GM08714 (cell line): ENCODE data around the gene RBMXL2.

Experiments
- H3K4me3 ChIP-seq: fragments of 200-500 bp; sonication (Bioruptor generic); 2 replicates; pipeline ENCODE4 v1.5.1; 2014; ENCODE audit warnings: mild to moderate bottlenecking, low read length, inconsistent platforms
- ZNF274 ChIP-seq: IDR thresholded peaks from 2 replicates; pipeline ENCODE4 v1.6.1; 2012; ENCODE audit warnings: mild to moderate bottlenecking, low read depth, low read length

RBMXL2 gene

DNA sequence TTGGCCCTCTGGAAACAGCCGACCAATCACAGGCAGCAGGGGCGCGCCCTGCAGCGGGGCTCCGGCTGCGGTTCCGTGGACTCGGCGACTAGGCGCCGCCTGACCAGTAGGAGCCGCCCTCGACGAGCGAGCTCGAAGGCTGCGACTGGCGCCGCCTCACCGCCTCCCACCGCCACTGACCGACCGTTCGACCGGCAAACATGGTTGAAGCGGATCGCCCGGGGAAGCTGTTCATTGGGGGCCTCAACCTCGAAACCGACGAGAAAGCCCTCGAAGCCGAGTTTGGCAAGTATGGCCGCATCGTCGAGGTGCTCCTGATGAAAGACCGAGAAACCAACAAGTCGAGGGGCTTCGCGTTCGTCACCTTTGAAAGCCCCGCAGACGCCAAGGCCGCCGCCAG, at the start of gene RBMXL2:
RBMXL2 (plus strand) TSS at position 78 of the 400 bp plus-strand sequence; CDS start at position 201, 123 bp downstream.
- no peak for TF ChIP-seq ZNF274
- no peak within 1 kb of the TSS for H3K4me3 ChIP-seq

DNA sequence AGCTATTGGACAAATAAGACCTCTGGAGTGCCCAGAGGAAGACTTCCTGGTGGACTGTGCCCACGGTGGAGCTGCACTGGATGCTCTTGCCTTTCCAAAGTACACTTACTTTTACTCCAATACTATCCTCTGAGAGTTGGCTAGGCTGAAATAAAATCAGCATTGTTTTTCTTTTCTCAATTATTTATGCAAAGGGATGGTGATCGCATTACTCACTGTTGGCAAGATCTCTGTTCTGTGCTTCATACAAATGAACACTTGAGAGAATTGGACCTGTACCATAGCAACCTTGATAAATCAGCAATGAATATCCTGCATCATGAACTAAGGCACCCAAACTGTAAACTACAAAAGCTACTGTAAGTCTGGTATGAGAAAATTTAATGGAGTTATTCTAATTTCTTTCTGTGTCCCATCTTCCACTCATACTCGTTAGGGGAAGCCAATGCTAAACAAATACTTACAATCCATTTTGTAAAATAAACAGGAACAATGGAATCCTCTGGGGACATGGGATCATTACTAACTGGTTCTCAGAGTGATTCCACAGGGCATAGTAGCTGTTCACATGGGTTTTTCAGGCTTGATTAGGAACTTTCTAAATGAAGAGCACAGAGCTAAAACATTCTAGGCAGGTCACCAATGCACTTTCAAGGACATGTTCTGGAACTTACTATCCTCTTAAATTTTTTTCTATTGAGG, 42.2 kb upstream of the RBMXL2 start:
- H3K4me3 ChIP-seq, result no peak overlapping the region
- no peak for TF ChIP-seq ZNF274

DNA sequence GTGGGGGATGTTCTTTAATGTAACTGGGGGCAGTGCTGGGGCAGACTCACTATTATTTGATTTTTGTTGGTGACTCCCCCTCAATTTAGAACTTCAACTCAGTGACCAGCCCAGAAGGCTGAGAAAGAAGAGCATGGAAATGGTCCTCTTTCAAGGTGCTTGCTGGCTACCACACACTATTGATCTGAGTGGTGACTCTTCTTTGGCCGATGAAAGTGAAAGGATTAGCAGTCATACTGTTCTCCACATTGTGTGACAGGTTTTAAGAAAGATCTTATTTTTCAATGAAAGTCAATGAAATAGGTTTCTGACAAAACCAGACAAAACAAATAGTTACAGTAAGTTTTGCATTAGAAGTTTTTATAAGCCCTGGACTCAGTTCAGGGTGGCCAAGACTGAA, 38.6 kb upstream of the RBMXL2 start:
- no peak for TF ChIP-seq ZNF274

DNA sequence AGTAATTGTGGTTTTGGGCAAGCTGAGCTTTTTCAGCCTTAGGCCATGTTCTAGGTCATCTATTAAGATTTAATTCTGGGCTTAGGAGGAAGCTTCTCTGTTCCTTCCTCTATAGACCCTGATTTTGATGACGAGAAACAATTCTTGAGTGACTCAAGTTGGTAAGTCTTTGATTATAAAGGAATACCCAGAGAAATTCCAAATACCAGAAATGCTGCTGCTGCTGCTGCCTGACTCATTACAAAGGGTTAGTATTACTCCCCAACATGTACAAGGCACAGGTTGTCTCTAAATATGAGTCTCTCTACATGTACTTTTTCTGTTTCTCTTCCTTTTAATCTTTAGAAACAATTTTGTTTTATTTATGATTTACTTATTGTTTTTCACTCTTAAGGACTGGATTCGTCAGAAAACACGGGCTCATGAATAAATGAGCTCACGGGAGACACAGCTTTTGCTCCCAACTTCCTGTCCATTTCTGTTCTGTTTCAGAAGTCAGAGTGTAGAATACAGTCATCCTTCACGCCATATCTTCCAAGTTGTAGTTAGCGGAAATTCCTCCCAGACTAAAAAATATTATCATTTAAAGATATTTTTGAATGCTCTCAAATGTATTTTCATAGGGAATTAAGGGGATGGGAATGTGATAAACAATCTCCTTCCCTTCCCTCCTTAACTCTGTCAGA, 31.8 kb upstream of the RBMXL2 start:
- TF ChIP-seq ZNF274, result no peak
- H3K4me3 ChIP-seq, result no peak overlapping the region

More for the DNA sequence above, 38.6 kb upstream of the RBMXL2 start:
- no peak overlapping the region for H3K4me3 ChIP-seq

DNA sequence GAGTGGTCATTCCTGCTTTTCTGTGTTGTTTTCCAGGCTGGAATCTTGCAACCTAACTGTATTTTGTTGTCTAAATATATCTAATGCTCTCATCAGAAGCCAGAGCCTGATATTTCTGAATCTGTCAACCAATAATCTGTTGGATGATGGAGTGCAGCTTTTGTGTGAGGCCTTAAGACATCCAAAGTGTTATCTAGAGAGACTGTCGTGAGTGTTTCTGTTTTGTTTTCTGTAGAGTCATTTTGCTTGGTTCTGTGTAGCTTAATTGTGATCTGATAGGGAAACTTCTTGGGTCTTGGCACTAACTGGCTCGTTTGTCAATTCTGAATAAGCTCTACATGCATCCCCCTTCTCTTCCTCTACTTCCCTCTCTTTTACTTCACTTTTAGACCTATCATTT, 31.2 kb upstream of the RBMXL2 start:
- H3K4me3 ChIP-seq, result no peak overlapping the region
- no peak for TF ChIP-seq ZNF274

DNA sequence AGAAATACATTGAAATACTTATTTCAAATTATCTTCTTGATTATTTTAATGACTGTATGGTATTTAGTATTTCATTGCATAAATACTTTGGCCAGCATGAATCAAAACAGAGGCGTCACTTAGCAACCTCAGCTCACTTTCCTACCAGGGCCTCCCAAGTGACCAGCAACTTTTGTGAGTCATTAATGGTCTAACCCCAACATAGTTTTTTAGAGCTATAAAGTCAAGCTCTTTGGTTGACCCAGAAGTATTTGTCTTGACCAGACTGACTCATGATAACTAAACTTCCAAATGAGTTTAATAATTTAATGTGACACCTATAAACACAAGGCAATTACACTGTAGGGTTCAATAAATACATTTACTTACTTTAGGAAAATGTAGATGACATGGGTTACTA, 27.9 kb upstream of the RBMXL2 start:
- TF ChIP-seq ZNF274, result no peak
- H3K4me3 ChIP-seq, result no peak overlapping the region

DNA sequence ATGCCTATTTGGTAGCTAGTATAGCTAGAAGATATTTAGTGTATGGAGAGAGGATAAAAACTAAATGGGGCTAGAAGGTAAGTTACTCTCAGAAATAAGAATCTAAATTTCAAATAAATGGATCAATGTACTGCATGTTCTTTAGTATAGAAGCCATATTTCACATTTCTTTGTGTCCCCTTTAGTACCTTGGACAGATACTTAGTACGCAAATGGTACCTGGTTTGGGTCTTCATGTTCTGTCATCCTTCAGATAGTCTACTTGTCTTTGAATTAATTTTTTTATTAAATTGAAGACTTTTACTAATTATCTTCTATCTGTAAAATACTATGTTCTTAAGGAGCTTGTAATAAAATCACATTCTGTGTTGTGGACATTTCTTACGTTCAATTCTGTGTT, 26.3 kb upstream of the RBMXL2 start:
- TF ChIP-seq ZNF274, result no peak
- H3K4me3 ChIP-seq, result no peak overlapping the region

DNA sequence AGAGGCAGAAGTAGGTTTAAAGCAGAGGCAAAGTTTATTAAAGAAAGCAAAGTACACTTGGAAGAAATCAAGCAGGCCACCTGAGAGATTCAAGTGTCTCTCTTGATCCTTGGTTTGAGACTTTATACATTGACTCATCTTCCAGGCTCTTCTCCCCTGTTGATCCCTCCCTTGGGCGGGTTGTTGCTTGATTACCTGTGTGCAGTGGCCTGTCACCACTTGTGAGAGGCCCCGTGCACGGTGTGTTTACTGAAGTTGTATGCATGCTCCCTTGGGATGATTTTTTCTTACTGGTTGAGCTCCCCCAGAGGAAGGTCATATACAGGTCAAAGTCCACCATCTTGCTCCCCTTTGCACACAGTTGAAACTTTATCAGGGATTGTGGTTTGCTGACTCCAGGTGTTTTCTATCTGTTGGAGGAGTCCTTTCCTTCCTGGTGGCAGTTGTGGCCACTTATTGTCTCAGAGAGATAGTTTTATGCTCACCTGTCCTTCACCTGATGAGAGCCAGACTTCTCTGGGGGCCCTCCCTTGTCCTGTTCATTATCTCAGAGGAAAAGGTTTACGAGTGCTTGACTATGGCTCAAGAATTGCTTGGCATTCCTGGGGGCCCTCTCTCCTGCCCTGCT, 16.3 kb upstream of the RBMXL2 start:
- TF ChIP-seq ZNF274, result no peak
- no peak overlapping the region for H3K4me3 ChIP-seq

DNA sequence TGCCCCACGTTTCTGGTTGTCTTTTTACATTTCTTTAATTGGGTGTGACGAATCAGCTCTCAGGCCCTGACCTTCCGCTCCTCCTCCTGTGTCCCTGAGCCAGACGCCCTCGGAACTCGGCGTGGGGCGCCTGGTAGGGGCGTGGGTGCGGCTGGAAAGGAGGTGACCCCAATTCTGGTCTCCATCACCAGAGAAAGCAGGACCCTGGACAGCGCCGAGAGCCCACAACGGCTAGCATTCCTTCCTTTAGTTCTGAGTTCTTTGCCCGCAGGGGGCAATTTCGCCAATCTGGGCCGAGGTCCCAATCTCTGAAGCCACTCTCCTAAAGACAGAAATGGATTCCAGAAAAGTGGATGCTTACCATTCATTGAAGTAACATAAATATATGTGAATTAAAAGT, 11.7 kb upstream of the RBMXL2 start:
- TF ChIP-seq ZNF274, result no peak
- no peak overlapping the region for H3K4me3 ChIP-seq

DNA sequence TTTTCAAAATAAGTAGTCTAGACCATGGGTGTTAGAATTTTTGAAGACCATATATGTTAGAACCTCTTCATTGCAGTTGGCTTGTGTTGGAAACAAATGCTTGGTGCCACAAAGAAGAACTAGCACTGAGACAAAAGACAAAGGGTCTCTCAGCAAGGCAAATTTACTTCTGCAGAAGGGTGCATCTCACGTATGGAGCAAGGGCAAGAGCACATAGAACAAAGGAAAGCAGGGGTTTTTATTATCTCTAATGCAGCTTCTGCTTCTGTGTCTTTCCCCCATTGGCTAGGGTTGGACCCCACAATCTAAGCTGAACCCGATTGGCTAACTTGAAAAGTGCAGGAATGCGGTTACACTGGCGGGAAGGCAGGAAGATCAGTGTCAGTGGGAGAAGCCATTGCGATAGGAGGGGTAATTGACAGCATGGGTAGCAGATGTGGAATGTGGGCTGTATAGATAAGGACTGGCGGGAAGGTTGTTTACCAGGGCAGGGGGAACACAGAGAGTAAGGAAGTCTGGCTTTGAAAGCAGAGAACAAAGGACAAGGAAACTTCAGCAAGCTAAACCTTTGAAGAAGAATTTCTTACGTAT, 9.2 kb upstream of the RBMXL2 start:
- H3K4me3 ChIP-seq, result no peak overlapping the region
- TF ChIP-seq ZNF274, result no peak

DNA sequence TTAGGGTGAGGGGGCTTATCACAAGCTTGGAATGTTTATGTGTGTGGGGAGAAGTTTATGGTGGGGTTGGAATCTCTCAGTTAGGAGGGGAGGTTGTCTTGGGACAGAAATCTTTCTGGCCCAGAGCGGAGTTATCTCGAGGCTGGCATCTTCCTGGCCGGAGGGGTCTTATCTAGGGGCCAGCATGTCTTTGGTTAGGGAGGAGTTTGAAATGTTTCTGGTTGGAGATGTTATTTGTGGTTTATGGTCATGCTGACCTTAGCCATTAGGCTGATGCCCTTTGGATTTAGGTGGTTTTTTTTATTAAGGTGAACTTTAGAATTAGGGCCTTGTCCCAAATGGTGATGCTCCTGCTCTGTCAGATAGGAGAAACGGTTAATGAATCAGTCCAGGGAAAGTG, 7.9 kb upstream of the RBMXL2 start:
- TF ChIP-seq ZNF274, result no peak
- H3K4me3 ChIP-seq, result no peak overlapping the region

DNA sequence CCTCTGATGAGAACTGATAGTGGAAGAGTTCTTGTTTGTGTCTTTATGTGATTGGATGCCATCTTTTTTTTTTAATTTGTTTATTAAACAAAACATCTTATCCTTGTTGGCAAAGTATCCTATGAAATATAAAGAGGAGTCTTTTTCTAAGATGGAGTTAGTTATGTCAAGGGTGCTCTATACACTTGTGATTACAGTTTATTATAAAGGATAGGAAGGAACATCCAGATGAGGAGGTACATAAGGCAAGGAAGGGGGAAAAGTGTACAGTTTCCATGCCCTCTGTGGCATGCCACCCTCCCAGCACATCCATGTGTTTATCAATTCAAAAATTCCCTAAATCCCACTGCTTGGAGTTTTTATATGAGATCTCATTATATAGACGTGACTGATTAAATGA, 7.4 kb upstream of the RBMXL2 start:
- TF ChIP-seq ZNF274, result no peak
- no peak overlapping the region for H3K4me3 ChIP-seq

DNA sequence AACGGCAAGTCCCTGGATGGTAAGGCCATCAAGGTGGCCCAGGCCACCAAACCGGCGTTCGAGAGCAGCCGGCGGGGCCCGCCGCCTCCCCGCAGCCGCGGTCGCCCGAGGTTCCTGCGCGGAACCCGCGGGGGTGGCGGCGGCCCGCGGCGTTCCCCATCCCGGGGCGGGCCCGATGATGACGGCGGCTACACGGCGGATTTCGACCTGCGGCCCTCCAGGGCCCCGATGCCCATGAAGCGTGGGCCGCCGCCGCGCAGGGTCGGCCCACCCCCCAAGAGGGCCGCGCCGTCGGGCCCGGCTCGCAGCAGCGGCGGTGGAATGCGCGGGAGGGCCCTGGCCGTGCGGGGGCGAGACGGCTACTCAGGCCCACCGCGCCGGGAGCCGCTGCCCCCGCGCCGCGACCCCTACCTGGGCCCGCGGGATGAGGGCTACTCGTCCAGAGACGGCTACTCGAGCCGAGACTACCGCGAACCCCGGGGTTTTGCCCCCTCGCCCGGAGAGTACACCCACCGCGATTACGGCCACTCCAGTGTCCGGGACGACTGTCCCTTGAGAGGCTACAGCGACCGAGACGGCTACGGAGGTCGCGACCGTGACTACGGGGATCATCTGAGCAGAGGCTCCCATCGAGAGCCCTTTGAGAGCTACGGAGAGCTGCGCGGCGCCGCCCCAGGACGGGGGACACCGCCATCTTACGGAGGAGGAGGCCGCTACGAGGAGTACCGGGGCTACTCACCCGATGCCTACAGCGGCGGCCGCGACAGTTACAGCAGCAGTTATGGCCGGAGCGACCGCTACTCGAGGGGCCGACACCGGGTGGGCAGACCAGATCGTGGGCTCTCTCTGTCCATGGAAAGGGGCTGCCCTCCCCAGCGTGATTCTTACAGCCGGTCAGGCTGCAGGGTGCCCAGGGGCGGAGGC, 792 bp downstream of the RBMXL2 start:
- no peak for TF ChIP-seq ZNF274
- no peak overlapping the region for H3K4me3 ChIP-seq
